ENCODE results near the gene AFF2.

AFF2 gene

DNA sequence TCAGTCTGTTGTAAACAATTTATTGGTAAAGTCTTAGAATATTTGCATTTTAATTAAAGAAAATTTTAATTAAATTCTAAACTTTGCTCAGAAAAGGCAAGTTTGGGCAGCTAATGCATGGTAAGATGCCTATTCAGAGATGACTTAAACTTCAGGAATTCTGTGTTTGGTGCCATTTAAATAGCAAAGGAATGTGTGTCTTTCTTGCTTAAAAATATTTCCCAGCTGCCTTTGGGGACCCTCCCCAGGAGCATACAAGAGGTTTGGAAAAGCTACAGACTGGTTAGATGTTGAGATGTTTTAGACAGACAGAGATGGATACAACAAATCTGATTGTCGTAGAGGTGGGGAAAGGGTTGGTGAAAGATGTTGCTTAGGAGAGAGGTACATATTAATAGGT, 36.5 kb downstream of the AFF2 start:
- no peak for DNase-seq (ENCODE audit: low spot score)
- FAIRE-seq: no peak

GRCh38 chrX:148537556-148538182, 37.3 kb downstream of the AFF2 start:
- FAIRE-seq: no peak

DNA sequence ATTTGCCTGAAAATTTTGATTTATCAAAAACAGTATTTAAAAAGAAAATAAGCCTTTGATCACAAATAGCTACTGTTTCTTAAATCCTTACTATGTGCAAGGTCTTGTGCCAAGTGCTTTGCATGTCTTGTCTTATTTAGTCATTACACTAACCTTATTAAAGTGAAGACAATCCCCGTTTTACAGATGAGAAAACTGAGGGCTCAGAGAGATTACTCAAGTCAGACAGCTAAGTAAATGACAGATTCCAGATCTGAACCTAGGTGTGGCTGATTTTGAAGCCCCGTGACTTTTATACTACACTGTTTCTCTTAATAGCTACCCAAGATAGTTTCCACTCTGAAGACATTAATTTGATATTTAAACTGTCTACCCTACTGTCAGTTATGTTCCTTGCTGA, 38.2 kb downstream of the AFF2 start:
- FAIRE-seq (no peak), DNase-seq (ENCODE audit: low spot score) (no peak)

More at GRCh38 chrX:148537556-148538182, 37.3 kb downstream of the AFF2 start:
- DNase-seq (ENCODE audit: low spot score): no peak

DNA sequence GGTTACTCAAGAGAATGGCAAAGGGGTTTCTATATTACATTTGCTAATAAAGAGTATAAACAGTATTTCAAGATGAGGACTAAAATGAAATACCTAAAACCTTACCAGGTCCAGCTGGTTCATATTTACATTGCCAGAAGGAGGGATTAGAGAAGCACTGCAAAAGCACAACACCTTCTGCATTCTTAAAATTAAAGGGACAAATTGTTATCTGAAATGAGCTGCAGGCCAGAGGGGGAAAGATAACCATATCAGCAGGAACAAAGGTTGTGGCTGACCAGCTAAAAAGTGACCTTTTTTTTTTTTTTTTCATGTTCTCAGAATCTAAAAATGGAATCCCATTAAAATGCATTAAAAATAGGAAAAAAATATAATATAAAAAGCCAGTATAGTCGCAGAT, 39.7 kb downstream of the AFF2 start:
- FAIRE-seq: no peak

DNA sequence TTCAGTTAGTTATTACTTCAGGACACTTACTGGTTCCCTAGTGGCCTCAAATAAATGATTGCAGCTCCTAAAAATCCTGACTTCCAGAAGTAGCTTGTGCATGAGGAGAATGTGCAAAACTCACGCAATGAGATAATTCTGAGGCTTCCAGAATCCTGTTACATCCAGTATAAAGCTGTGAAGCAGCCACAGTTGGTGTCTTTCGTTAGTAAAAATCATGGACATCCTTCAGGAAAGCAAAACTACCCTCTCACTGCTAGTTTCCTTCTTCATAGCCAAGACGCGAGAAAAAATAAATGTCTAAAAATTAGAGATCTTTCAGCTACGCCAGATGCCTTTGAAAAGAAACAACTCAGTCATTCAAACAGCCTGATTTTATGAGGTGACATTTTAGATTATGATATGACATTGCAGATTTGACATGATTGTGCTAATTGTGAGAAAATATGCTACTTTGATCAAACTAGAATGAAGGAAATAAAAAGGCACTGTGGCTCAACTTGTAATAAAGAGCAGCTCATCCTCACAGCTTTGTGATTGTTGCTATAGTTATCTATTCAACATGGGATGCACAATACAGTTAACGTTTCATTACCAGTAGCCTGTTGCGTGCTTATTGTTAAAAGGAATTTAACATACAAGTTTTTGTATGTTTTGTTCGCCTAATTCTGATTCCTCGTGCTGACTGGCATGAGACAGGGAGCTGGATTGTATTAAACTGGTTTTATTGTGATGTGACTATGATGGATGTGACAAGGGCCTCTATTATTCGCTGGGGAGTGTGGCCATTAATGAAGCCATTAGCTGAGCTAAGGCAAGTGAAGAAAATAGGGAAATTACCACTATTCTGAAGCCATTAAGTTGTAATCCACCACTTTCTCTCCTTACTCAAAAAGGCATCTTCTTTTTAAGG, 40.5 kb downstream of the AFF2 start:
- DNase-seq (ENCODE audit: low spot score) (no peak), FAIRE-seq (no peak)

More for the DNA sequence above, 39.7 kb downstream of the AFF2 start:
- DNase-seq (ENCODE audit: low spot score): no peak

DNA sequence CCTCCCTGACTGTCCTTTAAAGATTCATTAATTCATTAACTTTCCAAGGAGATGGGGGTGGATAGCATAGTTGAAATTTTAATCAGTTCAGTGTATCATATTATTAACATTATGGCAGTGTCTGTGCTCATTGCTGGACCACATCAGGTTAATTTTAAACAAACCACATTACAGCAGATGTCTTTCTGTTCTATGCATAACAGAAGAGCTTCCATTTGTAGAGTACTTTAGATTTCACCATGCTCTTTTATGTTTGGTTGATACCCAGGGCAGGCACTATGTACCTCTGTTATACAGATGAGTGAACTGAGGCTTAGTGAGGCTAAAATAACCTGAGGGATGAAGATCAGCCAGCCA, 41.1 kb downstream of the AFF2 start:
- FAIRE-seq (no peak), DNase-seq (ENCODE audit: low spot score) (no peak)

- no peak for FAIRE-seq
Observed at GRCh38 chrX:148542481-148543255, 42.3 kb downstream of the AFF2 start.

GRCh38 chrX:148552775-148553174, 52.4 kb downstream of the AFF2 start:
- FAIRE-seq (no peak), DNase-seq (ENCODE audit: low spot score) (no peak)

More at GRCh38 chrX:148542481-148543255, 42.3 kb downstream of the AFF2 start:
- no peak for DNase-seq (ENCODE audit: low spot score)

GRCh38 chrX:148555101-148555500, 54.7 kb downstream of the AFF2 start:
- DNase-seq (ENCODE audit: low spot score): no peak
- FAIRE-seq: no peak

DNA sequence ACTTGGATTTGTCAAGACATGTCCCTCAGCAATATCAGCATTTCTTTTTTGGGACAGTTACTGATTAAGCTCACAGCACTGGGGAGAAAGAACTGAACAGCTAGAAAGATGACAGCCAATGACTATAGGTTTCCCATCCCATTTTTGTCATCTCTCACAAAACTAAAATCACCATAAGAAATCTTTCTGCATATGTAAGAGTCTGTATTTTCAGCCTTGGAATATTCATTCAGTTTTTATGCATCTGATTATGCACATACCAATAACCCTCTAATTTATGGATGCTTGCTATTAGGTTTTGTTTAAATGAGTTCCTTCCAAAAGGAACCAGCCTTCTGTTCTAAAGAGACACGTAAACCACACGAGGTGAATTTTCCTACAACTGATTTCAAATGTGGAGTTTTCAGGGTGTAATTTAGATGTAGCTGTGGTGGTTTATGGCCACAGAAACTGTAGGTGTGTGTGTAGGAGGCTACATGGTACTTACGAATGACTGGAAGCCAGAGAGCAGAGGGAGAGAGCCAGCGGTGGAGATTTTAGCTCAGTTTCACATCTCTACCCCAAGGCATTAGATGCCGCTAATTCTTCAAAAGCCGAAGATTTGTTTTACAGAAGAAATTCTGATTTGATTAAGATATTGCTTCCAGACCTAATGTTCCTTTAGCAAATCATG, 55.3 kb downstream of the AFF2 start:
- no peak for DNase-seq (ENCODE audit: low spot score)
- no peak for FAIRE-seq

GRCh38 chrX:148556498-148556897, 56.1 kb downstream of the AFF2 start:
- no peak for FAIRE-seq
- DNase-seq (ENCODE audit: low spot score): no peak

DNA sequence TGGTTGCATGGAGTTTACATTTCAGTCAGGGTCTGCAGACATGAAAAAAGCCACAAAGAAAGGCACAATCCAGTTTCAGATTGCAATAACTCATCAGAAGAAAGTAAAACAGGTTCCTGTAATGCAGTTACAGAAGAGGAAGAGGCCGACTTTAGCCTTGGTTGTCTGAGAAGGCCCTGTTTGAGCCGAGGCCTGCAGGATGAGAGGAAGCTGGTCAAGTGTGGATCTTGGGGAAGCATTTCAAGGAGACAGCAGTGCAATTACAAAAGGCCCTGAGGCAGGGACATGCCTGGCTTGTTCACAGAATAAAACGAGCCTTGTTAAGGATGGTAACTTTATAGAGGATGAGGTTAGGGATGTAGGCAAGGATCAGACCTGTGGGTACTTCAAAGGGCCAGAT, 62.4 kb downstream of the AFF2 start:
- no peak for FAIRE-seq

DNA sequence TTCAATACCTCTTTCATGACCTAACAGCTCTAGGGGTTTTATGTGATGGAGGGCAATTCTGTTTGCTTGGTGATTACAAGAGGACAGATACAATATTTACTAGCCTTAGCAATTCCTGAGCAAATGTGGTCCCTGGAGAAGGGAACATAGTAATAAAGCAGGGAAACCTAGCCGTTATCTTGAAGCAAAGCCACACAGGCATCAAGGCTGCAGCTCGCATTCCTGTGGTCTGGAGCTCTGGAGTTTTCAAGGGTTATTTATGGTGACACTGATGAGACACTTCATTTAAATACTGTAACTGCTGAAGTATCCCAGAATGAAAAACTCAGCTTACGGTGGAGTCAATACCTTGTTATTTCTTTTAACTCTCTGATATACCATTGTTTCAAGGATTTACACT, 66.8 kb downstream of the AFF2 start:
- peak; percentile 84 for FAIRE-seq

More for the DNA sequence above, 62.4 kb downstream of the AFF2 start:
- no peak for DNase-seq (ENCODE audit: low spot score)

GRCh38 chrX:148567779-148568178, 67.4 kb downstream of the AFF2 start:
- peak; percentile 2 for FAIRE-seq

More for the DNA sequence above, 66.8 kb downstream of the AFF2 start:
- peak; percentile 82 for DNase-seq (ENCODE audit: low spot score)

DNA sequence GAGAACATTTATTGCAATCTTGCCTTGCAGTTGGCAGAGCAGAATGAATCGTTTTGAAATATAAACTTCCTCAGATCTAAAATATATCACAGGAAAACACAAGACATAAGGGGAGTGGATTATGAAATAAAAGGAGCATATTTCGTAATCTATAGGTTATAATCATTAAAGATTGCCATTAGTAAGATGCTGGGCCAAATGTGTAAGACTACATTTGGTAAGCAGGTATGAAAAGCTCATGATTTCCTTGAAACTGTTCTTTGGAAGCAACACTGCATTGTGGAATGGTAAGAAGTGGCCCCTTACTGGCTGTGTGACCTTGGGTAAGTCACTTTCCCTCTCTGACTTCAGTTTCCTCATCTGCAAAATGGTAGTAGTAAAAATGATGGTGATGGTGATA, 68.3 kb downstream of the AFF2 start:
- DNase-seq (ENCODE audit: low spot score): no peak
- no peak for FAIRE-seq

More at GRCh38 chrX:148567779-148568178, 67.4 kb downstream of the AFF2 start:
- DNase-seq (ENCODE audit: low spot score): peak; percentile 52

GRCh38 chrX:148572337-148572736, 71.9 kb downstream of the AFF2 start:
- DNase-seq (ENCODE audit: low spot score): peak; percentile 51

DNA sequence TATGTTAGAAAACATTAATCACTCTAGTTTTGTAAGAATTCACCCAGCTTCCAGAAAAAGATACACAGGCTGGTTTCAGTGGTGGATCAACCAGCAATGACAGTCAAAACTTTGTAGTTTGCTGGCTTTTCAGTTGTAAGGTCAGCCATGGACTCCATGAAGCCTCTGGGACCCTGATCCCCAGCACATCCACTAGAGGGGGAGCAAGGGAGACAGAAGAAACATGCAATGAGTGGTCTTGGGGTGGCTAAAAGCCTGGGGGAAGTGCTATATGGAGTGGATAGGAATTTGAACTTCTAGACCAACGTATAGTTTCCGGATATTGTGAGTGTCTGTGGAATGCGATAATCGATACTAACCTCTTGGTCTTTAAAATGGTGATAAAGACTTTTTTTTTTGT, 72.7 kb downstream of the AFF2 start:
- no peak for FAIRE-seq
- no peak for DNase-seq (ENCODE audit: low spot score)

More at GRCh38 chrX:148572337-148572736, 71.9 kb downstream of the AFF2 start:
- no peak for FAIRE-seq

GRCh38 chrX:148574237-148574973, 74.0 kb downstream of the AFF2 start:
- DNase-seq (ENCODE audit: low spot score) (peak; percentile 38), FAIRE-seq (no peak)

GRCh38 chrX:148576396-148576795, 76.0 kb downstream of the AFF2 start:
- no peak for FAIRE-seq

DNA sequence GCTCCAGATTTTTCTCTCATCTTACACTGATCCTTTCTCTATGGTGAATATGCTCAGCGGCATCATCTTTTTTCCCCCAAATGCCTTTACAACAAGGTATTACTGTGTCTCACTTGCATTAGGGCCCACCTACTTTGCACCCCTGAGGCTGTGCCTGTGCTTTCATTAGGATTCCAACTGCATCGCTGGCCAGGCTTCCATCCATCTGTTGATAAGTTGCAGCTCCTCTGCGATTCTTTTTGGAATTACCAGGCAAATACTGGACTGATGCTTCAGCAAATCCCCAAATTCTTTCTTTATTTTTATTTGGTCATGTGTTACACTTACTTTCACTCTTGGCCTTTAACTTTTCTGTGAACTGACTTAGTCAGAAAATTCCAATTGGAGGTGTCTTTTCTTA, 77.3 kb downstream of the AFF2 start:
- FAIRE-seq: no peak
- no peak for DNase-seq (ENCODE audit: low spot score)

More at GRCh38 chrX:148576396-148576795, 76.0 kb downstream of the AFF2 start:
- DNase-seq (ENCODE audit: low spot score): no peak
